ENCODE data around the gene METTL22.
A peak's percentile ranks its signal among the peaks of the same experiment; 100 is the strongest.

Gene METTL22

GRCh38 chr16:8589900-8590688 is 31.4 kb upstream of the METTL22 start, which contains the start of gene TMEM114:
Gene TMEM114 (minus strand): TSS chr16:8590511. CDS start chr16:8589838, 673 bp downstream.
- H3K36me3 Mint-ChIP-seq (ENCODE audit: low read depth) = no peaks in the 10 kb centered on the region
- no peak within 1 kb of the TSS for H3K27ac Mint-ChIP-seq
- H3K27me3 Mint-ChIP-seq (ENCODE audit: low read depth) = peaks cover 49% of the 10 kb centered on the region
- peak within 1 kb of the TSS; percentile 41 to 70 (median 46) for H3K4me3 Mint-ChIP-seq
- H3K4me1 Mint-ChIP-seq = no peaks in the 10 kb centered on the region
- no peak for TF ChIP-seq CTCF (IDR thresholded peaks at IDR 0.05; ENCODE audit: unreplicated experiment in 3 of 3)
- H3K9me3 Mint-ChIP-seq = peaks cover 3% of the 10 kb centered on the region

GRCh38 chr16:8590811-8591210 is 30.7 kb upstream of the METTL22 start:
- peaks cover 3% of the 10 kb centered on the region for H3K9me3 Mint-ChIP-seq
- no peaks in the 10 kb centered on the region for H3K36me3 Mint-ChIP-seq (ENCODE audit: low read depth)
- TF ChIP-seq CTCF (IDR thresholded peaks at IDR 0.05; ENCODE audit: unreplicated experiment in 3 of 3) = no peak
- H3K27ac Mint-ChIP-seq = no peak overlapping the region
- no peaks in the 10 kb centered on the region for H3K4me1 Mint-ChIP-seq
- H3K4me3 Mint-ChIP-seq = no peak overlapping the region
- H3K27me3 Mint-ChIP-seq (ENCODE audit: low read depth) = peaks cover 41% of the 10 kb centered on the region

DNA sequence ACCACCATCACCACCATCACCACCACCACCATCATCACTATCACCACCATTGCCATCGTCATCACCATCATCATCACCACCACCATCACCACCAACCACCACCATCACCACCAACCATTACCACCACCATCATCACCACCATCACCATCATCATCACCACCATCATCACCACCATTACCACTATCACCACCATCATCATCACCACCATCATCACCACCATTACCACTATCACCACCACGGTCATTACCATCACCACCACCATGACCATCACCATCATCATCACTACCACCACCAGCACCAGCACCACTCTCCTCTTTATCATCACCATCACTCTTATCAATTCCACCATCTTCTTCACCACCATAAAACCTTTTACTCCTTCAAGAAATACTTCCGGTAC is 30.0 kb upstream of the METTL22 start:
- Mint-ChIP-seq H3K9me3 (peaks cover 7% of the 10 kb centered on the region), H3K36me3 (ENCODE audit: low read depth) (no peaks in the 10 kb centered on the region), H3K27me3 (ENCODE audit: low read depth) (peaks cover 35% of the 10 kb centered on the region), H3K27ac (no peak overlapping the region), H3K4me1 (no peaks in the 10 kb centered on the region), H3K4me3 (no peak overlapping the region)
- TF ChIP-seq CTCF (IDR thresholded peaks at IDR 0.05; ENCODE audit: unreplicated experiment in 3 of 3) = no peak

DNA sequence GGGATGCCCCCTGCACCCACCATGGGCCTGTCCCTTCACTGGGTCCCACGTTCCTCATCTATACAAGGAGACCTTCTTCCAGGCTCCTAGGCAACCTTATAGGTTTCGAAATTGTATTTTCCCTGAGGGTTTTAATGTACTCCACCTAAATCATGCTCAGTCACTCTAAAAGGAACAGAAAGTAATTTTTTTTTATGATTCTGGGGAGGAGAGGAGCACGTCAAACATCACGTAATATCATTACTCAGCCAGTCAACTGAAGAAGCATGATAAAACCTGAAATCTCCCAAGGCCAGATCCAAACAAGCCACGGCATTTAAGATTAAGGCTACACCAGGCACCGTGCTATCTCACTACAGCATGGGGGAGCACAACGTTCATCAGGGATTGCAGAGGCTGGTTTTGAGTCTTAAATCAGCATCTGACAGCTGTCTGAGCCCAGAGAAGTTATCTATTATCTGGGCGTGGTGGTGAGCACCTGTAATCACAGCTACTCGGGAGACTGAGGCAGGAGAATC is 27.3 kb upstream of the METTL22 start:
- Mint-ChIP-seq H3K4me3 (no peak overlapping the region), H3K27me3 (ENCODE audit: low read depth) (peaks cover 13% of the 10 kb centered on the region), H3K36me3 (ENCODE audit: low read depth) (no peaks in the 10 kb centered on the region)

GRCh38 chr16:8595783-8596182 is 25.7 kb upstream of the METTL22 start:
- Mint-ChIP-seq H3K36me3 (ENCODE audit: low read depth) (no peaks in the 10 kb centered on the region), H3K27ac (no peak overlapping the region), H3K4me3 (no peak overlapping the region), H3K4me1 (no peaks in the 10 kb centered on the region), H3K27me3 (ENCODE audit: low read depth) (peaks cover 10% of the 10 kb centered on the region), H3K9me3 (peaks cover 4% of the 10 kb centered on the region)
- TF ChIP-seq CTCF (IDR thresholded peaks at IDR 0.05; ENCODE audit: unreplicated experiment in 3 of 3) = no peak

More for the DNA sequence above, 27.3 kb upstream of the METTL22 start:
- Mint-ChIP-seq H3K4me1 (no peaks in the 10 kb centered on the region), H3K27ac (no peak overlapping the region), H3K9me3 (peaks cover 4% of the 10 kb centered on the region)
- TF ChIP-seq CTCF (IDR thresholded peaks at IDR 0.05; ENCODE audit: unreplicated experiment in 3 of 3) = no peak

DNA sequence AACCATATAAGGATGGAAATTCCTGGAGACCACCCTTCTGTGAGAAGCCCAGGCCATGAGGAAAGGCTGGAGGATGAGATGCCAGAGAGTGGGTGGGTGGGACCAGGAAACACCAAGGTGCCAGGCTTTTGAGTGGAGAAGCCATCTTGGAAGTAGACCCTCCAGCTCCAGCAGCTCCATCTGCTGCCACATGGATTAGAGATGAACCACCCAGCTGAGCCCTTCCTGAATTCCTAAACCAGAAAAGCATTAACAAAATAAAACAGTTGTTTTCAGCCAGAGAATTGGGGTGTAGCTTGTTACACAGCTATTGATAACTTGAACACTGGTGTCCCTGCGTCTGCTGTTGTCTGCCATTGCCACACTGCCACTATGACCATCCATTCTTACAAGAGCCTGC is 24.9 kb upstream of the METTL22 start:
- Mint-ChIP-seq H3K9me3 (peaks cover 4% of the 10 kb centered on the region), H3K4me3 (no peak overlapping the region), H3K27me3 (ENCODE audit: low read depth) (peaks cover 10% of the 10 kb centered on the region), H3K36me3 (ENCODE audit: low read depth) (no peaks in the 10 kb centered on the region), H3K27ac (no peak overlapping the region), H3K4me1 (no peaks in the 10 kb centered on the region)
- no peak for TF ChIP-seq CTCF (IDR thresholded peaks at IDR 0.05; ENCODE audit: unreplicated experiment in 3 of 3)

Data from nephron (organoid).